Forelimb muscle (tissue), 1 donor: ENCODE results near the gene LRRK1. TPM values are rescaled to one million over a fixed set of nuclear protein-coding genes. Genes with fewer than 3 reads are reported as not detected.

Experiments used
- DNase-seq: peaks from one replicate; pipeline ENCODE4 v3.0.0-alpha.2; 2013; ENCODE audit warnings: low read depth
- polyA plus RNA-seq: library from polyadenylated mRNA; unstranded; fragments of 120-200 nt; gene quantifications from one replicate; pipeline ENCODE4 v1.2.1, GENCODE V29; 2013; ENCODE audit not compliant: insufficient read length

The LRRK1 gene
- polyA plus RNA-seq, 1 donor, result 5.6 TPM

GRCh38 chr15:100932676-100933348, 13.7 kb downstream of the LRRK1 start:
- no peak for DNase-seq

DNA sequence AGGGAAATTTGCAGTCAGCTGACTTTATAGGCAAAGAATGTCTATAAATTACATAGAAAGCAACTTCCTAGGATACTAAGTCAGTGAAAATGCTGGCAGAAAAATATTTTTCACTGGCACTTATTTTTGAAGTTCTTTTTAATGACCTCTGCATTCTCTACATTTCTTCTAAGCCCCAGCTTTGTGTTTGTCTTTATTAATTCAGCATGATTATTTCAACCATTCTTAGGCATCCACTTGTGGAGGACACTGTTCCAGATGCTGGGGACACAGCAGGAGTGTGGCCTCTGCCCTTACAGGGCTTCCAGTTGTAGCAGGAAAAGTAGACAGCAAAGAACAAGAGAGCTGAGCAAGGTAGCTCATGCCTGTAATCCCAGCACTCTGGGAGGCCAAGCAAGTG, 15.0 kb downstream of the LRRK1 start:
- DNase-seq, result no peak

DNA sequence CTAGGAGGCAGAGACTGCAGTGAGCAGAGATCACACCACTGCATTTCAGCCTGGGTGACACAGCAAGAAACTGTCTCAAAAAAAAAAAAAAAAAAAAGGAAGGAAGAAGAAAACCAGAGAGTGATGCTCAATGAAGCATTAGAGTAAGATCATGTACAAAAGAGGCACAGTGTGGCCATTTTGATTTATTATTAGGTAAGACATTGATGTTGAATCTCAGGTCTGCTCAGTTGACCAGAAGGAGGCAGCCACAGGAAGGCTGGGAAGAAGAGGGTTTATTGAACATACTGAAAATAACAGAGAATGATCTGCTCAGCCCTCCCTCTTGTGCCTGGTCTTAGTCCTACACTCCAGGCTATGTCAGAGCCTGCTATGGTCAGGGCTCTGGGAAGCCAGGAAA, 15.6 kb downstream of the LRRK1 start:
- DNase-seq, result no peak

DNA sequence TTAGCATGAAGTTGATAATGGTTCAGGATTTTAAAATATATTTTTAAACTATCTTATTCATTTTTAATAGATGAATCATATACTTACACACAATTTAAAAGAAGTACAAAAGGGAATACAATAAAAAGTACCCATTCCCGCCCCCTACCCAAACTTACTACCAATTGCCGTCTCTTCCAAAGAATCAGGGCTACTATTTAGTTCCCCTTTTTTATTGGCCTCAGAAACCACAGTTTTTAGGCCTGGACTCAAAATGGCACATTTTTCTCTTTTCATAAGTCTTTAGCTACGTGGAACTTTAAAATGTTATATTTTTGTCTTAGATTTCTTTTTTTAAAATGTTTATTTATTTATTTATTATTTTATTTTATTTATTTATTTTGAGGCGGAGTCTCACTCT, 18.0 kb downstream of the LRRK1 start:
- no peak for DNase-seq

DNA sequence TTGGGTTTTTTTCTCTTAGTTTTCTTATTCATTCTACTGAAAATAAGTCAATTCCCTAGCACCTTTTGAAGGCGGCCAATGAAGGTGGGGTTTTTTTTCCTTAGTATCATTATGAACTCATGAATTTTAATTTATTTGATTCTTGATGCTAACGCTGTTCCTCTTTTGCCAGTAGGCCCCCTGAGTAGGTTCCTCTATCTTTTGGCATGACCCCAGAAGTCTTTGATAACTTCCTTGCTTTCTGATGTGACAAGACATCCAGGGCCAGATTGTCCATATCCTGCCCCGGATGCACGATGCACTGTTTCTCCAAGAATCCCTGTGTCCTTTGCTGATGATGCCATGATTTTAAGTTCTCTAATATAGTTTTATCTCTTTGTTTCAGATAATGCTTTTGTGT, 20.6 kb downstream of the LRRK1 start:
- no peak for DNase-seq

GRCh38 chr15:100940767-100941379, 21.7 kb downstream of the LRRK1 start:
- no peak for DNase-seq

- no peak for DNase-seq
Observed at GRCh38 chr15:100941536-100941935, 22.4 kb downstream of the LRRK1 start.

GRCh38 chr15:100942656-100943425, 23.7 kb downstream of the LRRK1 start:
- no peak for DNase-seq

DNA sequence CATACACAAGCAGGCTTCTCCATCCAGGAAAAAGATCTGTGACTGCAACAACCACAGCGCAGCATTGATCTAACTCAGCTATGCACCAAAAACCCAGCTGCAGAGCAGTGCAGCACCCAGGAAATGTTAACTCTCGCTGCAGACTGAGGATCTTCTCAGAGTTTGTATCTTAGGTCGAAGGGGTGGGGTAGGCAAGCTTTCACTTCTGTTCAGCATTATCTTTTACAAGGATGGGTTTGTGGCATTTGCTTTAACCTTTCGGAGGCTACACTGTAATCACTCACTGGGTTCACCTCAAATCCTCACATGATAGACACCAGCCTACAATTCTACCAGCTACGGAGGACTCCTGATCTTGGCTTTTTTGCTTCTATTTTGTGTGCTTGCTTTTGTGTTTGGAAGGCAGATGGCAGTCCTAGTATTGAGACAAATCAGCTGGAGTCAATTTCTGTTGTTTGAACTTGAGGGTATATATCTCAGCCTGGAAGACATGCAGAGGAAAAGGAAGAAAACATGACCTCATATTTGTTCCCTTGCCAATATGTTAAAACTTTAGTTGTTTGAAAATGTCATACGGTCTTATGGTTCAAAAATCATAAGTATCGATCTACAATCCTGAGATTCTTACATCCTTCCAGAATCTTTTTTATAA, 25.2 kb downstream of the LRRK1 start:
- DNase-seq, result no peak

DNA sequence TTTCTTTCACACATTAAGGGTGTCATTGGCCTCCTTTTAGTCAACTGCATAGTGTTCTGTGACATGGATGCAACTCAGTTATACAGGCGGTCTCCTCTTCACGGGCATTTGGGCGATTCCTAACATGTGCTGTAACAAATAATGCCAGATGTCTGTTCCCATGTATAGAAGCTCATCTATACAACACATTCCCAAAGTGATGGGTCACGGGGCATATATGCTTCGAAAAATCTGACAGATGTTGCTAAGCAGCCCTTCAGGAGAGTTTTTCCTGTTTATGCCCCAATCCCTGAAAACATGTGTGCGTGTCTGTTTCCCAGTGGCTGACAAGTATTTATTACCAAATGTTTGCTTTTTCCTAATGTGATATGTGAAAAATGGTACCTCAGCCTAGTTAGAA, 25.8 kb downstream of the LRRK1 start:
- DNase-seq, result no peak

- no peak for DNase-seq
Observed at GRCh38 chr15:100947760-100948429, 28.7 kb downstream of the LRRK1 start.

DNA sequence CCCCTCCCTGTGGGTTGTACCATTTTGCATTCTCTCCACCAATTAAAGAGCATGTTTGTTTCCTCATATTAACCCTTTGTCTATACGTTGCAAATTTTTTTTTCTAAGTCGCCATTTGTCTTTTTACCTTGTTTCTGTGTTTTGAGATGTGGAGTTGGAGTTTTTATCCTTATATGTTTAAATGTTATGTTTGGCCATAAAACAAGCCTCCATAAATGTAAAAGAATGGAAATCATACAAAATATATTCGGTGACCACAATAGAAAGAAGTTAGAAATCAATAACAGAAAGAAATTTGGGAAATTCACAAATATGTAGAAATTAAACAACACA, 29.2 kb downstream of the LRRK1 start:
- DNase-seq, result no peak

DNA sequence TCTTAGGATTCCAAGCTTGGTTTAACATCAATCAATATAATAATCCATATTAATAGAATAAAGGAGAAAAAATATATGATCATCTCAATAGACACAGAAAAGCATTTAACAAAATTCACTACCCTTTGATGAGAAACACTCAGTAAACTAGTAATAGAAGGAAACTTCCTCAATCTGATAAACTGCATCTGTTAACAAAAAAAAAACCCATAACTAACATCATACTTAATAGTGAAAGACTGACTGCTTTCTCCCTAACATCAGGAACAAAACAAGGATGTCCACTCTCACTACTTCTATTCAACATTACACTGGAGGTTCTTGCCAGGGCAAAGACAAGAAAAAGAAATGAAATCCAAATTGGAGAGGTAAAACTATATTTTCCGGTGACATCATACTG, 30.5 kb downstream of the LRRK1 start:
- DNase-seq, result no peak

- DNase-seq, result no peak
Observed at GRCh38 chr15:100951965-100952364, 32.8 kb downstream of the LRRK1 start.

GRCh38 chr15:100952566-100952965, 33.4 kb downstream of the LRRK1 start:
- DNase-seq, result no peak

DNA sequence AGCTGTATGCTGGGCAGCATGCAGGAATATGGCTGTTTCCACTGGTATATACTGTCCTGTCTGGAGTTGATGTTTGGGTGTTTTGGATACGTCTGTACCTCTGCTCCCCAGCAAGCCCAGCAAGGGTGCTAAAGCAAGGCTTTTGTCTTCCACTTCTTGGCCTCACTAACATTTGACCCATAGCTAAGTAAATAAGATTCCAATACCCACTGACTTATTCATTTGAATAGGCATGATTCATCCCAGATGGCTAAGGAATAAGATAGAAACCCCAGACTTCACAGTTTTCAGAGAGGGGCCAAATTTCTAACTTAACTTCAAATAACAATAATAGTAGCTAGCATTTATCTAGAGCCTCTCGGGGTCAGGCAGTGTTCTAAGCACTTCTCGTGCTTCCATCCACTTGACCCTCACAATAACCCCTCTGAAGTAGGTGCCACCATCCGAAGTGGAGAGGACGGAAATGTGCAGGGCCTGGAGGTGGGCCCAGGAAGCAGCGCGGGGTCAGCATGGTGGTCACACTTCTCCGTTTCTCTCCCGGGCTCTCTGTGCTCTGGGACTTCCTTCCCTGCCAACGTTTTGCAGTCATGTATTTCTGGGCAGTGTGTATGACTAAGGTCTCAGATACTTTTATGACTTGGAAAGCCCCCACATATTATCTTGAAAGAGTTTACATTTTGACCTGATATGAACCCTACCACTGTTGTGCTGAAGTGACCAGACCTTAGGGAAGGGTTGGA, 39.3 kb downstream of the LRRK1 start:
- no peak for DNase-seq

- no peak for DNase-seq
Observed at GRCh38 chr15:100959066-100960050, 40.2 kb downstream of the LRRK1 start.

- no peak for DNase-seq
Observed at GRCh38 chr15:100966997-100967396, 47.8 kb downstream of the LRRK1 start.

- DNase-seq, result no peak
Observed at GRCh38 chr15:100968050-100968966, 49.2 kb downstream of the LRRK1 start.
